Measurements from ENCODE around the gene DMD.

The DMD gene

DNA sequence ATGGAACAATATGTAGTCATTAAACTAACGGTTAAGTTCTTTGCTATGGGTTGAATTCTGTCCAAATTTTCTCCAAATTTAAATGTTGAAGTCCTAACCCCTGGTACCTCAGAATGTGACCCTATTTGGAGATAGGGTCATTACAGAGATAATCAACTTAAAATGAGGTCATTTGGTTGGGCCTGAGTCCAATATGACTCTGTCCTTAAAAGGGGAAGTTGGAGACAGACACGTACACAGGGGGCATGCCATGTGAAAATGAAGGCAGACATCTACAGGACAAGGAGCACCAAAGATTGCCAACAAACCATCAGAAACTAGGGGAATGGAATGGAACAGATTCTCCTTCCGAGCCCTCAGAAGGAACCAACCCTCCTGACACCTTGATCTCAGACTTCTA, 1647.6 kb downstream of the DMD start:
- no peak for DNase-seq

DNA sequence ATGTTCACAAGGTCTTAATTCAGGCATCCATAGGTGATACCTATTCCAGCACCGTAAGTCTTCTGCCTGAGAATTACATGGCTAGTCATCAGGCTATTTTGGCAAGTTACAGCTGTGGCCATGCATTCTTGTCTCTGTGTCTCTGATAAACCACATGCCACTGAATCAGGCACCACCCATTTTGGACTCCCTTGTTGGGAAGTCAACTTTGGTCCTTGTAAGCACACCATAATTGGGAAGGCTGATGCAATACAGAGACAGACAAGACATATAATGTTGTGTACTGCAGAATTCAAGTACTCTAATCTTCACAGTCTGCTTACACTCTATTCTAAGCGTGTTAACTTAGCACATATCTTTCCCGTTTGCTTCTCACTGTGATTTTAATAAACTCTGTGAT, 1655.8 kb downstream of the DMD start:
- no peak for DNase-seq

DNA sequence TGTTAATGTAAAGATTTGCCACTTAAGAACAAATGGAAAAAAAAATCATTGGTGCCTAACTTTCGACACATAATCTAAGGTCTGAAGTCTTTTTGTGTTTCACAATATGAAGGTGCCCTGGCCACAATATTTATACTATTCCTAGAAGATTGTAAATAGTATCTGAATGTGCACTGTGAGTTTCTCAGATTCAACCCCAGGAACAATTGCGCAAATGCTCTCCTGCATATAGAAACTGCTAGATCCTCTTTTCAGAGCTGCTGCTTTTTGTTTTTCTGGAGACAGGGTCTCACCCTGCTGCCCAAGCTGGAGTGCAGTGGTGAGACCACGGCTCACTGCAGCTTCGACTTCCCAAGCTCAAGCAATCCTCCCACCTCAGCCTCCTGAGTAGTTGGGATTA, 1659.4 kb downstream of the DMD start:
- no peak for DNase-seq

DNA sequence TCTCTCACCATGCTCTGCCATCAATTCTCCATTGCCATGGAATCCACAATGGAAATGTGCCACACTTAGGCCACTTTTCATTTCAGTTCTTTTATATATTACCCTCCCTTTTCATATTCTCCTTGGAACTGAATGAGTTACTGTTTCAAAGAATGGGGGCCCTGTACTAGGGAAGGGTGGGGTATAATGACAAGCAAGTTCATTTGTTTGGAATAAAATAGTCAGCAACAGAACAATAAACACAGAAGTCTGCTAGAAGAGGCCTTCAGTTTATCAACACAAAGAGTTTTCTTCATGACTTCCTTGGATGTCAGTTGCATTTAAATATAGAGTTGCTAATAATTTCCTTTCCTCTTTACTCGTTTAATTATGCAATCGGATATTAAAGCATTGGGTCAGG, 1661.2 kb downstream of the DMD start:
- DNase-seq: no peak

DNA sequence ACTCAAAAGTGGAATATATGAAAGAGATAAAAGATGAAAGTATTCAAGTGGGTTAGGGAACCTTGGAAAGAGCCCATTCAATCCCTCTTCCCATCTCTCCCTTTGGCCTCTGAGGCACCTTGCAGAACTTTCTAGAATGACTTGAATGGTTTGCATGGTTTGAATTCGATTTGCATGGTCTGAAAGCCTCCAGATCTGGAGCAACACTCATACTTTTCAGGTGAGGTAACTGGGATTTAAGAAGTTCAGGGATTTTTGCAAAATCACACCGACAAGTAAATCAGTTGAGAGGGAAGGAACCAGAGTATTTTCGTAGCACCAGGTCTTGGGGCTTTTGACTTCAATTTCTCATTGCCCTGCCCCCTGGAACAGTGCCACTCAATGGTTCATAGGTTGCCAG, 1663.5 kb downstream of the DMD start:
- no peak for DNase-seq

DNA sequence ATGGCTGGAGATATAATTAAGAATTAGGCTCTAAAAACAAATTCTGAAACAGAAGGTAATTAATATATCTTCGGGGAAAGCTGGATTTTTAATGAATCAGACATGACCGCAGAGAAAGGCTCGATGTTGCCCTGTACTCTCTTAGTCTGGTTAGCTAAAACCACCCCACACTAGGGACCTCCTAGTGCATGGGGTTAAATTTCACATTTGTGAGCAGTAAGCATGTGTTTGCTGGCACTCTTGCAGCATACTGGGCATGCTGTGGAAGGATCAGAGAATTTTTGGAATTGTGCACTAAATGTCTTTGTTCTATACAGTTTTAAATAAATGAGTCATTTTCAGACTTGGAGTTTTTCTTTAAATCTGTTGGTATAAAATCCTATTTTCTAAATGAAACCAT, 1663.9 kb downstream of the DMD start:
- DNase-seq: no peak

DNA sequence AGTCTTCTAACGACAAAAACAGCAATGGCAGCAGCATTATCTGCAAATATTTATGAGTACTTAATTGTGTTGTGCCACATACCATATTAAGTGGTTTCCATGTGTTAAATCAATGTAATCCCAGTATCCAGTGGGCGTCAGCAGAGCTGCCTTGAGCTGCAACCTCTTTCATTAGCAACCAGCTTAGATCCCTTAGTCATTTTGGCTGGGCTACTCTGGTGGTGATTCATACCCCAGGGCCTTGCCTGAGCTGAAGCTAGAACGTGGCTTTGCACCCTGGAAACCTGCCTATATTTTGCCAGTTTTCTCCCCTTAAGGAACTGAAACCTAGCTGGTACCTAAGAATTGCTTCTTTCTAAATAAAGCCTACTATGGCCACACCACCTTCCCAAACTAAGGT, 1665.2 kb downstream of the DMD start:
- DNase-seq: no peak

DNA sequence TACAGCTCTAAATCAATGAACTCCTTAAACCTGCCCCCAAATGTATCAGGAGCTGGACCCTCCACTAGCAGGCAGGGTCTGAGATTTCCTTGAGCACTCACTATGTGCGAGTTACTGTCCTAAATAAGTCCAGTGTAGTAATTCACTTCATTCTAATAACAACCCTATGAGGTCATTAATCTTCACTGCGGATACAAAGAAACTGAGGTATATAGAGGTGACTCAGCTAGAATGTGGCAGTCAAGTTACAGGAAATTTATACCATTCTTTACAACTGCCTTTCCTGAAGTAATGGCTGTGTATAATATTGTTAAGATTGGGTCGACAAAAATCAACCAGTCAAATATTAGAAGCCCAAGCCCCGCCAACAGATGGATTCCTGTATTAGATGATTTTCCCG, 1665.6 kb downstream of the DMD start:
- no peak for DNase-seq

DNA sequence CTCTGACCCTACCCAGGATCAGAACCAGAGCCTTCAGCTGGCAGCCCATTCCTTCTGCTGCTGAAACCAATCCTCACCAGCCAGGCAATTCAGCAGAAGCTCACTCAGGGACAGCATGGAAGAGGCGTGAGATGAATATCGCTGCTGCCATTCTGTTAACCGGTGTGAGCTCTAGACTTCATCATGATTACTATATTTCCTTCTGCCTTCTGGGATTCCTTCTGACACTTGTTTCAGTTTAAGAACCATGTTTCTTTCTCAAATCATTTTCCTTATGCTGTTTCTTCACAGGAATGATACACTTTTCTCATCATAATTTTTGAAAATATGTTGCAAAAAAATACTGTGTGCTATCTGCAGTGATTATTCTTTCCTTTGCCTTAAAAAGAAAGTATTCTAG, 1666.2 kb downstream of the DMD start:
- no peak for DNase-seq

DNA sequence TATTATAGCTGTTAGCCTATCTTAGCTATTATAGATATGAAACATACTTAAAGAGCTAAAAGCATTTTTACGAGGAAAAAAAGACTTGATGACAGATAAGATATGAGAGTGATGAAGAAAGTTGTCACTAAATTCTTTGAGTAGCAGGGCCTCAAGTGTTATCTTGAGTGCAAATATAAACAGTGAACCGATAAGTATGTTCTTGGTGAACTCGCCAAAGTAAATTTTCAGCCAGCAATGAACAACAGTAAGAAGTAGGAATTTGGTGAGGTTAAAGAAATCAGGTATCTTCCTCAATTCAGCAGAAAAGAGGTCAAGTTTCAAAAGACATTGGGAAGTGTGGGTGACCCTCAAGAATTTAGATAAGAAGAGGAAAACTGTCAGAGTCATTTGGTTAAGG, 1667.7 kb downstream of the DMD start:
- DNase-seq: no peak

DNA sequence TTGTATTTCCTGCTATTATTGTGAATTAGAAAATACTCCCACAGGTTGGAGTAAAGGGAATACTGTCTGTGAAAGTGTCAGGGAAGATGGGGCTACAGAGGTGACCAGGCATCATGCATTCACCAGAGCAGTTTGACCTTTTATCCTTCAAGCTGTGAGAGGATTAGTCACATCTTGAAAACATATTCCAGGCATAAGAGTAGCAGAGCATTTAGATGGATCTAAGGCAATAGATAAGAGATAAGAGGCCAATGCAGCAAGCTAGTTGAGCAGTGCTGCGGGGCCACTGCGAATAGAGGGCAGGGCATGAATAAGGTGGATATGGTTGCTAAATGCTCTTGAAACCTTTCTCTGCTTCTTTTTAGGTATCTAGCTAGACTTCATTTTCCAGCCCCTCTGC, 1668.8 kb downstream of the DMD start:
- DNase-seq: no peak

DNA sequence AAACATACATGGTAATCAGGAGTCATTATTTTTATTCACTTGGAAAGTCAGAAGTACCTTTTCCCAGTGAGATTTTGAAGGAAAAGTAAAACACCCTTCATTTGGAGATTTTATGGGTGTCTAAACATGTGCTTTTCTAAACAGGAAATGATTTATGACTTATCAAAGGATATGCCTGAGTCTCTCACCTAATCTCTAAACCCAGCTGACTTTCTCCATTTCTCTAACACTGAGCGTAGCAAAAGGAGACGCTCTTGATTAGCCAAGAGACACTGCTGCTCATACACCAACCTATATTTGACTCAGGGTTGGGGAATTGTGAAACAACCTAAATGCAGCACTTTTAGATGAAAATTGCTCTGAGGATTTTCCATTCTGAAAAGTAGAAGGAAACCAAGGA, 1671.0 kb downstream of the DMD start:
- DNase-seq: no peak

DNA sequence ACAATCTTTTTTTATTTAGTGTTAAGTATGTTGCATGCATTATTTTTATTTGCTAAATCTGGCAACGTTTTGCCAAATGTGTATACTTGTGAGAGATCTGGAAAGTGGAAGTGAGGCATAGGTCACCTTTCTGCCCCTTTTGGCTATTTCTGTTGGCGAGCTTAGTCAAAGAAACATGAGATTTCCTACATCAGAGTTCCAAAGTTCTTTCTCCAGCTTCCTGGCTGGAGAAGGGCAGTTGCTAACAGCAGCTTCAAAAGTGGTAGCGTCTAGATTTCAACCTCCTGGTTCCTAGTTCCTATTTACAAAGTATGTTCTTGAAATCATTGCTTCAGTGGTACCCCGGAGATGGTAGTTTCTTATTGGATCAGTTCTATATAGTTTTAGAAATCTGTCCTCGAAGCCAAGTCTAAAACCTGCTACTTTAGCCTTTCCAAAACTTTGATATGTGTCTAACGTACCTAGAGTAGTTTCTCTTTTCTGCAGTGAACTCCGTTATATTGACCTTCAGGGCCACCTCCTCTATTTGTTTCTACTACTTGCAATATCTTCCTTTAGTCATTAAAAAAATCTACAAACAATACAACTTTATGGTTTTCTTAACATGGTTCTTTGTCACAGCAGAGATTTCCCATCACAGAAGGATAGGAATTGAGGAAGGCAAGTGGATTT, 1683.8 kb downstream of the DMD start:
- no peak for DNase-seq

DNA sequence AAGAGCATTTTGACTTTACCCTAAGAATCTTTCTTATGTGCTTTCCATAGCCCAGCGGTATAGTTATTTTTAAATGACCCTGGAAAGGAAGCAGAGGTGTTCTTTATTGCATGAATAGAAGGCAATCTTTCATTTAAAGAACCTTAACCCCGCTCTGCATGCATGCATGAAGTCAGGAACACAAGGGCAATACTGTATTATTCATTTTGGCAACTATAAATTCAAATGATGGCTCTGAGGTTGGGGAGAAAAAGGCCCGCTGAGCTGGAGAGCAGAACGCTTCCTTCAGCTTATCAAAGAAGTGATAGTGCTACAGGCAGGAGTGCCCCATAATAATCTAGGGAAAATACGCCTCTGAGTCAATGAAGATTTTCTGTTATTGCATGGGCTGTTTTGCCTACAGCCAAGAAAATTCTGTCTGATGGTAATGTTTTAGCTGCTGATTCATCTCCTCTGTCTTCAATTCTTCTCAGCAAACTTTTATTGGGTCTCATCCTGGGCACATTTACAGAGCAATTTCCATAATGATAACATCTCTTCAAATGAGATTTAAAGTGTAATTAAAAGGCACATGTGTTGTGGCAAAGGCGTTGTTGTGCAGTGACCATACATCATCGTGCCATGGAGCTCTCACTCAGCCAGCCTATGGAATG, 1687.3 kb downstream of the DMD start:
- no peak for DNase-seq

DNA sequence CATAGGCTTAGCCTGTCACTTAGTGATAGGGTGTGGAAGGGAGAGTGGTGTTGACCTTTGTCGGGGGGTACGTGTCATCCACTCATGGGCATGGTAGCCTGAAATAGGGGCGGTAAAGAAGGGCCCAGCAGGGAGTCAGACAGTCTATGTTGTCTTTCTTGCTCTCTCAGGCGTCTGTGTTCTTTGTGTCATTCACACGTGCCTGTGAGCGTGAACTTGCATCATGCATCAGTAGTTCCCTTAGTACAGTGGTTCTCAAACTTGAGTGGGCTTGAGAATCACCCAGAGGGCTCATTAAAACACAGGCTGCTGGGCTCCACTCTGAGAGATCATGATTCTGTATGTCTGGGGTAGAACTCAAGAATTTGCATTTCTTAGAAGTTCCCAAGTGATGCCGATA, 1688.6 kb downstream of the DMD start:
- no peak for DNase-seq

DNA sequence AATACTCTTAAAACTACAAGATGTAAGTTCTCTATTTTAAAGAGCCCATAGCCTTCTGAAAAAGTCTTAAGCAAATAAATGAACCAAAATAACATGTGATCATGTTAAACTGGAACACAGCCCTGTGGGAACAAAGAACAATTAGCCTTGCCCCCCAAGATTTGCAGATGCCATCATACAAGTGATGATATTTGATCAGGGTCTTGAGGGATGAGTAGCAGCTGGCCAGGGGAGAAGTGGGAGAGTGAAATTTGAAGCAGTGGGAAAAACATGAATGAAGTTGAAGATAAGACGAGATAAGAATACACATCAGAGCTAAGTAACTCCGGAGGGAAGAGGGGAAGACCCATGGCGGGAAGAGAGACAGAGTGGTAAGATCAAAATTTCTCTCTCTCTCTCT, 1689.4 kb downstream of the DMD start:
- DNase-seq: no peak

DNA sequence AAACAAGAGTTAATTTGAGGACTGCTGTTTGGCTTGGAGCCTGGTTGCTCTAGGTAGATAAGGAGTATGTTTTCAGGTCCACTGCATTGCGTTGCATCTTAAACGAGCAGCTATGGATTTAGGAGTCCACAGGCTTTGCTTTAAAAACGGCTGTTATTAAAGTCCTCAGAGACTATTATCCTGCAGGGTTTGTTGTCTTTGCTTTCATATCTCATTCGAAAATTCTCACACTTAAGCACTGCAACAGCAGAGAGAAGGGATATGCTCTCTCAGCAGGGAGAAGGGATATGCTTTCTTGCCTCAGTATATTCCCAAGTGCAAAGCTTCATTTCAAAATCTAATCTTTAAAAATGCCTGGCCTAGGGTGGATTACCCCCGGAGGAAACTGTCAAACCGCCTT, 1694.8 kb downstream of the DMD start:
- no peak for DNase-seq

DNA sequence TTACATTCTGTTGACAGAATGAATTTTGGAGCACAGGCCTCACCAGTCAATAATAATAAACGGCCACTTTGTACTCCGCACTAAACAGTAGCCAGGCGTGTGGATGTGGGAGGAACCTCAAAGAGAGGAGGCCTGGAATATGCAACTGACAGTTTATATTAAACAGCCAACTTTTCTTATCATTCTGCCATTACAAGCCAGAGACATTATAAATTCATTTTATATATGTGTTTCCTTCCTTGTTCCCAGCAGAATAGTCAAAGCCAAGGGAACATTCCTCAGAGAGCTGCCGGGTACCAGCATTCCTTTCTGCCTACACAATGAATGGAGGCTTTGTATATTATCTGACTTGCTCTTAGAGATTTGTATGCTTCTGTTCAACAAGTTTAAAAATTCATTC, 1703.0 kb downstream of the DMD start:
- peak; percentile 3 for DNase-seq

DNA sequence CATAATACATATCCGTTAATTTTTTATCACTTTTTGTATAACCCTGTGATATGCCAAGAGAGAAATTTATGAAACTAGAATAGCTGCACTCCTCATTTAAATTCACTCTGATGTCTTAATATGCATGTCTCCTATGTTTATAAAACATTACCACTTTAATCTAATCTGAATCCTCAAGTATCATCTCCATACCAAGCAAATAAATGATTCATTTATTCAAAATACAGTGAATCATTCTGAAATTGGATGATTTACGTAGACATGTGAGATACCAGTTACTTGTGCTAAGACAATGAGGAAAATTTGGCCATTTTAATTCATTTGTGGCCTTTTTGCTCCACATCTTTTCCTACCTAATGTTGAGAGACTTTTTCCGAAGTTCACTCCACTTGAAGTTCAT, 1704.4 kb downstream of the DMD start:
- no peak for DNase-seq

DNA sequence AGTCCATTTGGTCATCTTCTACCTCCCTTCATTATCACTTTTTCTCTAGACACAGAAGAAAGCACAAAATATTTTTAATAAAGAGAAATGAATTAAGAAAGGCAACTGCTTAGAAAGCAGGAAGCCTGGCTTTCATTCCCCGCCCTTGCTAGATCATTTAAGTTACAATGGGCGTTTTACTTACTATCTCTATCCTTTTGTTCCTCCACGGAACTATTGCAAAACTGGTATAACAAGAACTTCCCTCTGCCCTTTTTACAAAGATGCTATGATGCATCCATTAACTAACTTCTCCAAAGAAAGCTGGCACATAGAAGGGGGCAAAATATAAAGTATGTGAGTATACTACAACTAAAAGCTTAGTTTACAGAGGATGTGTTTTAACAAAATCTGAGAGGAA, 1705.0 kb downstream of the DMD start:
- no peak for DNase-seq

DNA sequence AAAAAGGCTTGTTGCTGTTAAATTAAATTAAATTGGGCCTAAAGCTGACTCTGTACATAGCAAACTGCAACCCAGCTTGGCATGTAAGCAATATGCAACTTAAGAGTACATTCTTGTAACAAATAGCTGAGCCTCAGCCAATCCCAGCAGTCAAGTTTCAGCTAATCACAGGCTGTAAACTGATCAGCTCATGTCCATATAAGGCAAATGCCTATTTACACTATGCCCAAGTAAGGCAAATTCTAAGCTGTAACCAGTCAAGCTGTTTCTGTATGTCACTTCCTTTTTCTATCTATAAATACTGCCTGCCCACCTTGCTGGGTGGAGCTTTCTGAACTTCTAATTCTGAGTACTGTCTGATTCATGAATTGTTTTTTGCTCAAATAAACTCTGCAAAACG, 1710.4 kb downstream of the DMD start:
- DNase-seq: no peak

DNA sequence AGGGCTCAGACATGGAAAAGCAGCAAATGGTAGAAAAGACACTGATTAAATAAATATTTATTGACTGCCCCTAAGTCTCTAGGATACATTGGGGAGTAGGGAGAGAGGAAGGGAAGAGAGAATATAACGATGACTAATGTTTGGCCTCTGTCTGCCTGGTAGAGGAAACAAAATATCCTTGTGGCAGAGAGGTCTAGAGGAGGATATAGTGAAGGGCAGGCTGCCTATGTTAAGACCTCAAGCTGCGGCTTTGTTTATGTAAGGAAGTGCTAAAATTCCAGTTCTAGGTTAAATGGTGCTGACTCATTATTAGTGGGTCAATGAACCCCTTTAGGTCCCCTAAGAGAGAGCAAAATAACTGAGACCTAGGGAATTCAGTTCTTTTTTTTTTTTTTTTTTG, 1712.2 kb downstream of the DMD start:
- DNase-seq: no peak

DNA sequence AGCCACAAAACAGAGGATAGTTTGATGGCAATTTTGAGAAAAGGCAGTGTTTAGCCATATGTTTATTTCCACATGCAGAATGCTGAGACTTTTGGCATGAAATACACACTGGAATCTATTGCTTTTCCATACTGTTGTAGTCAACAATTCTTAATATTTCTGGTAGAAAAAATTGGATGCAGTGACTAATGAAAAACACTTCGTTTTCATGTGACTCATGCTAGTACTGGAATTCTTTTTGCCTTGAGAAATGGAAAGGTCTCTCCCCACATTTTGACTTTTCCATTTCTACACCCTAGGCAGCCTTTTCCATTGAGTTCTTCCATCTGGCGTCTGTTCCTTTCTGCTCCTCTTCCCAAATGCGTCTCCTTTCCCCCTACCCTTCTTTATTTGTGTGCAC, 1714.3 kb downstream of the DMD start:
- DNase-seq: no peak

DNA sequence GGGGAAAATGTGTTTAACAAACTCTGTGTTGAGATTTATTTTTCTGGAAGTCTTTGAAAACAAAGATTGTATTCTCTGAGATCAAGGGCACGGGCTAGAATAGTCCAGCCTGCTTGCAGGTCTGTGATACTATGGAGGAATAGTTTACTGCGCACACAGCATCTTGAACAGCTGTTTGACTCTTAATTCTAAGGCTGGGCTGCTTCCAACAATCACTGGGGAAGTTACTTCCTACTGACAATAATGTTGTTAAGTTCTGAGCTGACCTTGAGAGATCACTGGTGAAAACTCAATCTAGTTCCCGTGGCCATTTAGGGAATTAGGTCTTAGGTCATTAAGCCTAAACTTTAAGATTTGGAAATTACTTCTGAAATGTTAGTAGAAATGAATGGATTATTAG, 1723.4 kb downstream of the DMD start:
- no peak for DNase-seq

DNA sequence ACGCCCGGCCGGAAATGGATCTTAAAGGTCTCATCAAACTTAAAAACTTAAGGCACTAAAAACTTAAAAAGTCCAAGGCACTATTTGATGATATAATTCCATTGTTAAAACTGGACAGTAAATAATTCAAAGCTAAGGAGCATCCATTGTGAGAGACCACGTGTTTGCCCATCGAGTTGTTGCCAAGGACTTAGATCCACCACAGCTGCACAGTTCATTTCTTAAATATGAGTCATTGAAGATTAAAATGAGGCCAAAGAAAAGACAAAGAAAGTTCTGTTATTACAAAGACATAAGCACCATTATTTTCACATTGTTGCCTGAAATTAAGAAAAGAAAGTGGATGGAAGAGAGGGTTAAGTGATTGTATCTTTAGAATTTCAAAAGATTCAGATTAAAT, 1728.0 kb downstream of the DMD start:
- no peak for DNase-seq

Data from NCI-H1048 (cell line).